22Rv1 (cell line): ENCODE data around the gene EPHA3.

Experiments
- H3K27ac ChIP-seq: fragments of 450-650 bp; 2 replicates; pipeline ENCODE4 v1.5.1; 2017
- CTCF ChIP-seq: fragments of 450-650 bp; IDR thresholded peaks from 2 replicates; pipeline ENCODE4 v1.5.1; 2017; ENCODE audit warnings: mild to moderate bottlenecking
- ZFX ChIP-seq: fragments of 450-650 bp; IDR thresholded peaks from 2 replicates; pipeline ENCODE4 v1.6.1; 2017; ENCODE audit warnings: antibody characterized with exemption, borderline replicate concordance

The EPHA3 gene

DNA sequence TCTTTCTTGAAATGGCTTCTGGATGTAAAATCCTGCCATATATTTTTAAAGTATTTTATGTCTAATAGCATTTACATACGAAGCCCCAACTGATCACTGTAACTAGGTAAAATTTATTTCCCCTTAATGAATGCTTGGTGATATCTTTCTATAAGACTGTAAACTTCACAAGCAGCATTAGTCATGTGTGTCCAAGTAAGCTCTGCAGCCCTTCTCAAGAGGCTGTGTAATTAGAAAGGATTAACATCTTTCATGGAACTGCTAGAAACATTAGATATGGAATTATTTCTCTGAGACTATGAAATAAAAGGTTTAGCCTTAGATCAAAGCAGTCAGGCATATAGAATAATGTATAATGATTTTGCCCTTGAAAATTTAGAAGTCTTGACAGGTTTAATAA, 143.3 kb downstream of the EPHA3 start:
- H3K27ac ChIP-seq: no peak overlapping the region
- TF ChIP-seq ZFX: no peak

- no peak for TF ChIP-seq ZFX
- TF ChIP-seq CTCF: no peak
- no peak overlapping the region for H3K27ac ChIP-seq
Observed at GRCh38 chr3:89252016-89252415, 144.6 kb downstream of the EPHA3 start.

- TF ChIP-seq CTCF: no peak
- TF ChIP-seq ZFX: no peak
- H3K27ac ChIP-seq: no peak overlapping the region
Observed at GRCh38 chr3:89252860-89253259, 145.4 kb downstream of the EPHA3 start.

- no peak for TF ChIP-seq ZFX
- no peak for TF ChIP-seq CTCF
Observed at GRCh38 chr3:89256395-89256794, 149.0 kb downstream of the EPHA3 start.

DNA sequence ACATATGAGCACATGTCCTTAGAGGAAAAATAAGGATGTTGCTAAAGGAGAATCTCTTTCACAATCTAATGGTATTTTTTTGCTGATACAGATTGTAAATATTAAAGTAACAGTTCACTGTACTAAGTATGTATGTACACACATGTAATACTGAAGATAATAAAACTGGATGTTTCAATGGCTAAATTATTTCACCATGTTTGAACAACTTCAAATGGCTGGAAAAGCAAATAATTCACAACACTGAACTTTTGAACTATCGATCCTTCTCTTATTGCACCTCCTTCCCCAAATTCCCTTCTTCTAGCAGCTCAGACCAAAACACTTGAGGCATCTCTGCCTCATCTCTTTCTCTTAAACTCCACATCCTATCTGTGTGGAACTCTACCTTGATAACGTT, 149.5 kb downstream of the EPHA3 start:
- H3K27ac ChIP-seq: no peak overlapping the region

More at GRCh38 chr3:89256395-89256794, 149.0 kb downstream of the EPHA3 start:
- H3K27ac ChIP-seq: no peak overlapping the region

GRCh38 chr3:89260721-89261120, 153.3 kb downstream of the EPHA3 start:
- no peak overlapping the region for H3K27ac ChIP-seq
- no peak for TF ChIP-seq CTCF
- TF ChIP-seq ZFX: no peak

More for the DNA sequence above, 149.5 kb downstream of the EPHA3 start:
- TF ChIP-seq CTCF: no peak
- no peak for TF ChIP-seq ZFX

DNA sequence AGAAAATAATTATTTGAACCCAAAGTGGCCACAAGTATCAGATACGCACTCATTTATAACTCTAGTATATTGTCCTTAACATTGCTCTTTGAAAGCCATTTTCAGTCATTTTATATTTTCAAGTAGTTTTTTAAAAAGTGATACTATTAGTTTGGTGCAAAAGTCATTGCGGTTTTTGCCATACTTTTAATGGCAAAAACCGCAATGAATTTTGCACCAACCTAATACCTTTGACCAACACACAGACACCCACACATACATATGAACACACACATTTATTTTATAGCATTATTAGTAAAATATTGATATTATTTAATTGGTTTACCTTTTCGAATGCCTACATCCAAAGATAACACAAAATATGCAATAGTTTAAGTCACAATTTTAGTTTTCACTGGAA, 154.3 kb downstream of the EPHA3 start:
- TF ChIP-seq CTCF (no peak), ZFX (no peak)

GRCh38 chr3:89262309-89262929, 155.0 kb downstream of the EPHA3 start:
- TF ChIP-seq ZFX (no peak), CTCF (no peak)

More for the DNA sequence above, 154.3 kb downstream of the EPHA3 start:
- H3K27ac ChIP-seq: no peak overlapping the region

More at GRCh38 chr3:89262309-89262929, 155.0 kb downstream of the EPHA3 start:
- no peak overlapping the region for H3K27ac ChIP-seq
